IPS-18c (cell line): Measurements from ENCODE around the gene SLC25A17.
"Not testable (repeated sequence)": the region's sequence is repeated elsewhere in the genome, so short reads cannot be mapped to it uniquely, and the experiment has no call there.

Experiments
- H3K4me3 ChIP-seq: 2 replicates; pipeline ENCODE4 v1.7.0; 2013; ENCODE audit warnings: low read depth, mild to moderate bottlenecking, low read length, moderate library complexity; ENCODE audit not compliant: insufficient read depth
- H3K9me3 ChIP-seq: one replicate; pipeline ENCODE4 v1.6.1; 2013; ENCODE audit warnings: mild to moderate bottlenecking, low read length, moderate library complexity; ENCODE audit not compliant: control insufficient read depth, insufficient read depth

The SLC25A17 gene

GRCh38 chr22:40818747-40819598 lies at the start of gene SLC25A17:
Gene SLC25A17 (minus strand): TSS chr22:40819346. CDS start chr22:40819248, 98 bp downstream.
- H3K9me3 ChIP-seq, result no peaks in the 10 kb centered on the region
- H3K4me3 ChIP-seq, result peak within 1 kb of the TSS; percentile 99

- not testable (repeated sequence) for H3K9me3 ChIP-seq, H3K4me3 ChIP-seq
These were observed 49.2 kb upstream of the SLC25A17 start for GRCh38 chr22:40868379-40868778.

GRCh38 chr22:40867109-40867508 lies 48.0 kb upstream of the SLC25A17 start:
- no peaks in the 10 kb centered on the region for H3K9me3 ChIP-seq
- H3K4me3 ChIP-seq, result no peak overlapping the region

- no peak overlapping the region for H3K4me3 ChIP-seq
- H3K9me3 ChIP-seq, result no peaks in the 10 kb centered on the region
These were observed 43.4 kb upstream of the SLC25A17 start for GRCh38 chr22:40862537-40862936.

- H3K4me3 ChIP-seq, result no peak within 1 kb of the TSS
These were observed 42.9 kb upstream of the SLC25A17 start, which contains the start of gene DNAJB7 for GRCh38 chr22:40862013-40862412. Gene DNAJB7 (minus strand): TSS chr22:40862113. CDS start chr22:40861994, 119 bp downstream.

GRCh38 chr22:40857309-40857855 lies 38.2 kb upstream of the SLC25A17 start:
- Histone ChIP-seq H3K9me3 (no peaks in the 10 kb centered on the region), H3K4me3 (peak overlapping the region; percentile 97)

More at GRCh38 chr22:40862013-40862412, 42.9 kb upstream of the SLC25A17 start, which contains the start of gene DNAJB7:
- H3K9me3 ChIP-seq, result no peaks in the 10 kb centered on the region

GRCh38 chr22:40856513-40857308 lies 37.6 kb upstream of the SLC25A17 start, which contains the start of the genes ST13 and XPNPEP3:
Gene ST13 (minus strand): TSS chr22:40856639. CDS start chr22:40856540, 99 bp downstream.
Gene XPNPEP3 (plus strand): TSS chr22:40857148. CDS start chr22:40857182, 34 bp downstream.
- no peaks in the 10 kb centered on the region for H3K9me3 ChIP-seq
- peak within 1 kb of the TSS; percentile 97 for H3K4me3 ChIP-seq

GRCh38 chr22:40855979-40856512 lies 36.9 kb upstream of the SLC25A17 start:
- Histone ChIP-seq H3K9me3 (no peaks in the 10 kb centered on the region), H3K4me3 (peak overlapping the region; percentile 97)

GRCh38 chr22:40855071-40855978 lies 36.2 kb upstream of the SLC25A17 start:
- peak overlapping the region; percentile 97 for H3K4me3 ChIP-seq
- H3K9me3 ChIP-seq, result no peaks in the 10 kb centered on the region

GRCh38 chr22:40853961-40854360 lies 34.8 kb upstream of the SLC25A17 start:
- Histone ChIP-seq H3K4me3 (no peak overlapping the region), H3K9me3 (no peaks in the 10 kb centered on the region)

GRCh38 chr22:40853333-40853732 lies 34.2 kb upstream of the SLC25A17 start:
- no peaks in the 10 kb centered on the region for H3K9me3 ChIP-seq
- H3K4me3 ChIP-seq, result no peak overlapping the region

- not testable (repeated sequence) for H3K9me3 ChIP-seq, H3K4me3 ChIP-seq
These were observed 26.7 kb upstream of the SLC25A17 start for GRCh38 chr22:40845816-40846215.

- Histone ChIP-seq H3K9me3 (no peaks in the 10 kb centered on the region), H3K4me3 (no peak overlapping the region)
These were observed 25.8 kb upstream of the SLC25A17 start for GRCh38 chr22:40844951-40845350.

- Histone ChIP-seq H3K4me3 (no peak overlapping the region), H3K9me3 (no peaks in the 10 kb centered on the region)
These were observed 19.3 kb upstream of the SLC25A17 start for GRCh38 chr22:40838486-40838885.

- H3K4me3 ChIP-seq, result no peak overlapping the region
- H3K9me3 ChIP-seq, result no peaks in the 10 kb centered on the region
These were observed 15.5 kb upstream of the SLC25A17 start for GRCh38 chr22:40834619-40835018.

GRCh38 chr22:40829131-40829530 lies 10.0 kb upstream of the SLC25A17 start:
- Histone ChIP-seq H3K9me3 (no peaks in the 10 kb centered on the region), H3K4me3 (no peak overlapping the region)
